H9 (cell line): ENCODE measurements around the gene NRG3. TPM values are rescaled to one million over a fixed set of nuclear protein-coding genes. Genes with fewer than 3 reads are reported as not detected.

Experiments used
- DNase-seq: peaks from one replicate; pipeline ENCODE4 v3.0.0-alpha.2; 2017
- H2AFZ ChIP-seq: one replicate; pipeline ENCODE4 v1.6.1; 2013; ENCODE audit warnings: mild to moderate bottlenecking, low read length, control low read depth, moderate library complexity
- H2AK5ac ChIP-seq: 2 replicates; pipeline ENCODE4 v1.6.1; 2013; ENCODE audit warnings: low read length, control low read depth, mixed read lengths; ENCODE audit not compliant: insufficient read length
- H2BK120ac ChIP-seq: one replicate; pipeline ENCODE4 v1.6.1; 2013; ENCODE audit warnings: low read depth, mild to moderate bottlenecking, low read length, control low read depth, inconsistent platforms; ENCODE audit not compliant: poor library complexity, severe bottlenecking
- H2BK12ac ChIP-seq: 2 replicates; pipeline ENCODE4 v1.6.1; 2013; ENCODE audit warnings: low read length, control low read depth, mixed read lengths, low read depth; ENCODE audit not compliant: insufficient read length
- H2BK15ac ChIP-seq: 2 replicates; pipeline ENCODE4 v1.6.1; 2013; ENCODE audit warnings: low read depth, low read length, control low read depth
- H2BK20ac ChIP-seq: one replicate; pipeline ENCODE4 v1.6.1; 2013; ENCODE audit warnings: low read depth, mild to moderate bottlenecking, low read length, control low read depth, inconsistent platforms; ENCODE audit not compliant: poor library complexity, severe bottlenecking
- H2BK5ac ChIP-seq: 2 replicates; pipeline ENCODE4 v1.6.1; 2013; ENCODE audit warnings: low read length, control low read depth, mixed read lengths; ENCODE audit not compliant: insufficient read length
- H3K14ac ChIP-seq: 2 replicates; pipeline ENCODE4 v1.6.1; 2013; ENCODE audit warnings: low read length, control low read depth; ENCODE audit not compliant: insufficient read depth
- H3K18ac ChIP-seq: 2 replicates; pipeline ENCODE4 v1.6.1; 2013; ENCODE audit warnings: low read depth, mild to moderate bottlenecking, mixed read lengths, low read length, control low read depth; ENCODE audit not compliant: insufficient read length
- H3K23ac ChIP-seq: 2 replicates; pipeline ENCODE4 v1.6.1; 2013; ENCODE audit warnings: low read length, control low read depth, mixed read lengths, low read depth; ENCODE audit not compliant: insufficient read length
- H3K23me2 ChIP-seq: 2 replicates; pipeline ENCODE4 v1.6.1; 2013; ENCODE audit warnings: low read depth, mild to moderate bottlenecking, mixed read lengths, low read length, control low read depth; ENCODE audit not compliant: insufficient read length, poor library complexity, severe bottlenecking
- H3K27ac ChIP-seq: 2 replicates; pipeline ENCODE4 v1.5.1; 2013; ENCODE audit warnings: low read length, control low read depth, mixed read lengths, low read depth; ENCODE audit not compliant: insufficient read length
- H3K27me3 ChIP-seq: 2 replicates; pipeline ENCODE4 v1.6.1; 2013; ENCODE audit warnings: low read length, control low read depth, inconsistent platforms; ENCODE audit not compliant: insufficient read depth
- H3K4ac ChIP-seq: 2 replicates; pipeline ENCODE4 v1.6.1; 2013; ENCODE audit warnings: low read depth, mild to moderate bottlenecking, control low read depth, inconsistent platforms, low read length, moderate library complexity
- H3K4me1 ChIP-seq: 2 replicates; pipeline ENCODE4 v1.6.1; 2013; ENCODE audit warnings: low read length, control low read depth, inconsistent platforms; ENCODE audit not compliant: insufficient read depth
- H3K4me2 ChIP-seq: 2 replicates; pipeline ENCODE4 v1.6.1; 2013; ENCODE audit warnings: low read length, control low read depth, mixed read lengths; ENCODE audit not compliant: insufficient read length, insufficient read depth
- H3K56ac ChIP-seq: 2 replicates; pipeline ENCODE4 v1.6.1; 2013; ENCODE audit warnings: low read depth, mild to moderate bottlenecking, mixed read lengths, low read length, control low read depth; ENCODE audit not compliant: insufficient read length
- H3K79me1 ChIP-seq: 2 replicates; pipeline ENCODE4 v1.6.1; 2013; ENCODE audit warnings: low read depth, mild to moderate bottlenecking, moderate library complexity, low read length, control low read depth, inconsistent platforms; ENCODE audit not compliant: insufficient read depth, poor library complexity, severe bottlenecking
- H3K79me2 ChIP-seq: 2 replicates; pipeline ENCODE4 v1.6.1; 2013; ENCODE audit warnings: low read length, control low read depth, inconsistent platforms; ENCODE audit not compliant: insufficient read depth
- H3K9ac ChIP-seq: 2 replicates; pipeline ENCODE4 v1.6.1; 2013; ENCODE audit warnings: low read length, control low read depth, mixed read lengths; ENCODE audit not compliant: insufficient read length; ENCODE audit errors: extremely low read depth
- H3K9me3 ChIP-seq: one replicate; pipeline ENCODE4 v1.6.1; 2013; ENCODE audit warnings: low read depth, low read length, inconsistent platforms; ENCODE audit not compliant: control insufficient read depth
- H3T11ph ChIP-seq: one replicate; pipeline ENCODE4 v1.6.1; 2013; ENCODE audit warnings: mild to moderate bottlenecking, low read length, control low read depth, inconsistent platforms
- H4K20me1 ChIP-seq: one replicate; pipeline ENCODE4 v1.6.1; 2013; ENCODE audit not compliant: control insufficient read depth, insufficient read length, insufficient read depth
- H4K5ac ChIP-seq: 2 replicates; pipeline ENCODE4 v1.6.1; 2013; ENCODE audit warnings: low read depth, mild to moderate bottlenecking, mixed read lengths, low read length, control low read depth; ENCODE audit not compliant: insufficient read length
- H4K8ac ChIP-seq: replicated peaks from 2 replicates; pipeline ENCODE4 v1.6.1; 2013; ENCODE audit warnings: low read length, control low read depth, mixed read lengths, low read depth; ENCODE audit not compliant: insufficient read length
- H4K91ac ChIP-seq: 2 replicates; pipeline ENCODE4 v1.6.1; 2013; ENCODE audit warnings: low read depth, mild to moderate bottlenecking, moderate library complexity, mixed read lengths, low read length, control low read depth; ENCODE audit not compliant: insufficient read length
- H3K27ac Mint-ChIP-seq, 3 experiments: 2 replicates in 2 of 3; 3 replicates in 1 of 3; pipeline ENCODE4 v1.8.0; 2020 to 2021; ENCODE audit warnings: mixed read lengths in 3 of 3, mild to moderate bottlenecking in 1 of 3, moderate library complexity in 1 of 3
- H3K27me3 Mint-ChIP-seq: 2 replicates; pipeline ENCODE4 v1.8.0; 2021; ENCODE audit warnings: low read depth, mild to moderate bottlenecking, moderate library complexity, mixed read lengths
- H3K36me3 Mint-ChIP-seq, 3 experiments: 2 replicates in 2 of 3; 3 replicates in 1 of 3; pipeline ENCODE4 v1.8.0; 2020 to 2021; ENCODE audit warnings: low read depth in 3 of 3, mixed read lengths in 3 of 3; ENCODE audit not compliant: insufficient read depth in 1 of 3
- H3K4me1 Mint-ChIP-seq, 2 experiments: 2 replicates each; pipeline ENCODE4 v1.8.0; 2020; ENCODE audit warnings: mixed read lengths in 2 of 2
- H3K4me3 Mint-ChIP-seq, 2 experiments: 2 replicates in 1 of 2; 3 replicates in 1 of 2; pipeline ENCODE4 v1.8.0; 2020 to 2021; ENCODE audit warnings: mild to moderate bottlenecking in 2 of 2, mixed read lengths in 2 of 2, moderate library complexity in 1 of 2
- H3K9me3 Mint-ChIP-seq, 2 experiments: 2 replicates in 1 of 2; 3 replicates in 1 of 2; pipeline ENCODE4 v1.8.0; 2020; ENCODE audit warnings: mild to moderate bottlenecking in 2 of 2, mixed read lengths in 2 of 2, moderate library complexity in 1 of 2
- WGBS: extraction: QIAGEN DNeasy Blood & Tissue Kit; methylation state at CpG from one replicate; pipeline ENCODE4 v1.1.7; 2013; ENCODE audit warnings: missing lambda C conversion rate, low lambda C conversion rate, mixed read lengths; ENCODE audit not compliant: insufficient read length; ENCODE audit errors: extremely low coverage; 5-methylcytosine and 5-hydroxymethylcytosine counted together
- total RNA-seq: library from RNA; stranded (reverse); gene quantifications from 2 replicates; pipeline ENCODE4 v1.2.1, GENCODE V29; 2021
- TF ChIP-seq, protein P1 (sequence below): fragments of 200-600 bp; sonication (generic); conservative IDR thresholded peaks from 3 replicates; pipeline ENCODE4 v1.8.0; 2021; ENCODE audit warnings: antibody characterized with exemption, mild to moderate bottlenecking

The NRG3 gene
- total RNA-seq, 1 experiment from 2014 or later, result 1.6 TPM

DNA sequence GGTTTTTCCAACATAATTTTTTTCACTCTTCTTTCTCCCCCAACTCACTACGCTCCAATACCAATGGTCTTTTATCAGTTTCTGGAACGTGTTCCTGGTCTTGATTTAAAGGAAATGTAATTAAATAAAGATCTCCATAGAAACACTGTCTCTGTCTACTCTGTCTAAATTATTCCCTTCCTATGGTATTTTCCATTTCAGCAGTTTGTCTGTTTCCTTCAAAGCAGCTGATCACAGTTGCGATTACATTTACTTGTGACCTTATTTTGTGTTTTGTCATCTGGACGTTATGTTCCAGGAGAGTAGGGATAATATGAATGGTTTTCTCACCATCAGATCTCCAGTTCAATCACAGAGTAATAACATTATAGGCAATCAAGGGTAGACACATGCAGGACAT lies 359.2 kb downstream of the NRG3 start:
- Histone ChIP-seq H3K56ac (no peak overlapping the region), H2AK5ac (no peak overlapping the region), H3K27ac (no peak overlapping the region), H2BK15ac (no peak overlapping the region), H3K14ac (no peak overlapping the region), H3K18ac (no peak overlapping the region), H3K9ac (no peak overlapping the region), H3T11ph (no peak overlapping the region), H3K23me2 (no peaks in the 10 kb centered on the region), H4K8ac (no peak overlapping the region), H4K20me1 (no peaks in the 10 kb centered on the region), H2BK12ac (no peak overlapping the region), H3K9me3 (no peaks in the 10 kb centered on the region), H3K23ac (no peak overlapping the region), H3K4ac (no peak overlapping the region), H2BK120ac (no peak overlapping the region), H3K27me3 (no peaks in the 10 kb centered on the region), H4K91ac (no peak overlapping the region), H3K4me1 (no peaks in the 10 kb centered on the region), H3K4me2 (no peak overlapping the region), H2AFZ (no peak overlapping the region), H3K79me1 (no peaks in the 10 kb centered on the region), H4K5ac (no peak overlapping the region), H3K79me2 (no peaks in the 10 kb centered on the region), H2BK5ac (no peak overlapping the region), H2BK20ac (no peak overlapping the region)
- Mint-ChIP-seq H3K27me3 (no peaks in the 10 kb centered on the region), H3K27ac (no peak overlapping the region), H3K36me3 (no peaks in the 10 kb centered on the region; a peak in 1 of 7 replicates), H3K9me3 (no peaks in the 10 kb centered on the region; a peak in 2 of 5 replicates), H3K4me1 (no peaks in the 10 kb centered on the region), H3K4me3 (no peak overlapping the region)
- TF ChIP-seq, protein P1, sequence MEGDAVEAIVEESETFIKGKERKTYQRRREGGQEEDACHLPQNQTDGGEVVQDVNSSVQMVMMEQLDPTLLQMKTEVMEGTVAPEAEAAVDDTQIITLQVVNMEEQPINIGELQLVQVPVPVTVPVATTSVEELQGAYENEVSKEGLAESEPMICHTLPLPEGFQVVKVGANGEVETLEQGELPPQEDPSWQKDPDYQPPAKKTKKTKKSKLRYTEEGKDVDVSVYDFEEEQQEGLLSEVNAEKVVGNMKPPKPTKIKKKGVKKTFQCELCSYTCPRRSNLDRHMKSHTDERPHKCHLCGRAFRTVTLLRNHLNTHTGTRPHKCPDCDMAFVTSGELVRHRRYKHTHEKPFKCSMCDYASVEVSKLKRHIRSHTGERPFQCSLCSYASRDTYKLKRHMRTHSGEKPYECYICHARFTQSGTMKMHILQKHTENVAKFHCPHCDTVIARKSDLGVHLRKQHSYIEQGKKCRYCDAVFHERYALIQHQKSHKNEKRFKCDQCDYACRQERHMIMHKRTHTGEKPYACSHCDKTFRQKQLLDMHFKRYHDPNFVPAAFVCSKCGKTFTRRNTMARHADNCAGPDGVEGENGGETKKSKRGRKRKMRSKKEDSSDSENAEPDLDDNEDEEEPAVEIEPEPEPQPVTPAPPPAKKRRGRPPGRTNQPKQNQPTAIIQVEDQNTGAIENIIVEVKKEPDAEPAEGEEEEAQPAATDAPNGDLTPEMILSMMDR, result no peak
- 100% methylated on average over 1 of the region's 4 CpGs for WGBS
- no peak for DNase-seq
